Uterus (tissue), 2 donors: ENCODE measurements around the gene FAM221B.

ENCODE experiments used
- POLR2A ChIP-seq, 2 donors: fragments of 450-650 bp; IDR thresholded peaks; one replicate each; pipeline ENCODE4 v1.6.1; 2016; ENCODE audit warnings: antibody characterized with exemption in 2 of 2, mild to moderate bottlenecking in 1 of 2, moderate library complexity in 1 of 2
- TF ChIP-seq, protein P1 (sequence below), 4 experiments: fragments of 200-600 bp in 2 of 4; fragments of 450-650 bp in 2 of 4; sonication (generic) in 2 of 4; IDR thresholded peaks; one replicate each; pipeline ENCODE4 v1.5.1; 2016 to 2019; ENCODE audit warnings: antibody characterized with exemption in 4 of 4, mild to moderate bottlenecking in 2 of 4, moderate library complexity in 1 of 4

DNA sequence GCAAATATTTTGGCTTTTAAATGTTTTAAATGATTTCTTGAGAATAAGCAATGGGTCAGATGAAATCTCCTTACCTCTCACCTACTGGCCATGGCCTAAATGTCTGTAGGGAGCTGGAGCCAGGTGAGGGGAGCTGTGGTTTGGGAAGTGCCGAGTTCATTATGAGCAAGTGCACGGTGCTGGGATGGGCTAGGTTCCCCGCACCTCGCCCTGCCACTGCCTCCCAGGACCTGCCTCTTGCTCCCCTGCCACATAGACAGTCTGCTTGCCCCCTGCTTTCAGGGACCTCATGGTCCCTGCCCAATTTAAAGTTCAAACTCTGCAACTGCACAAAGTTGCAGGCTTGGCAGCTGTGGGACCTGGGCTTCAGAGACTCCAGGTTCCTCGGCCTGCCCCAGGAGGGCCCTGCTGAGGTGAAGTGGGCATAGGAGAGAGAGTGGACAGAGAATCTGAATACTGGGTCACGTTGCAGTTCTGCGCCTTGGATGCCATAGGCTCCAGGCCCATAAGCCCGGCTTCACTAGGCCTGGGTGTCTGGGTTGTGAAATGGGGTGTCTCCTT lies 36.2 kb upstream of the FAM221B start:
- TF ChIP-seq, protein P1, sequence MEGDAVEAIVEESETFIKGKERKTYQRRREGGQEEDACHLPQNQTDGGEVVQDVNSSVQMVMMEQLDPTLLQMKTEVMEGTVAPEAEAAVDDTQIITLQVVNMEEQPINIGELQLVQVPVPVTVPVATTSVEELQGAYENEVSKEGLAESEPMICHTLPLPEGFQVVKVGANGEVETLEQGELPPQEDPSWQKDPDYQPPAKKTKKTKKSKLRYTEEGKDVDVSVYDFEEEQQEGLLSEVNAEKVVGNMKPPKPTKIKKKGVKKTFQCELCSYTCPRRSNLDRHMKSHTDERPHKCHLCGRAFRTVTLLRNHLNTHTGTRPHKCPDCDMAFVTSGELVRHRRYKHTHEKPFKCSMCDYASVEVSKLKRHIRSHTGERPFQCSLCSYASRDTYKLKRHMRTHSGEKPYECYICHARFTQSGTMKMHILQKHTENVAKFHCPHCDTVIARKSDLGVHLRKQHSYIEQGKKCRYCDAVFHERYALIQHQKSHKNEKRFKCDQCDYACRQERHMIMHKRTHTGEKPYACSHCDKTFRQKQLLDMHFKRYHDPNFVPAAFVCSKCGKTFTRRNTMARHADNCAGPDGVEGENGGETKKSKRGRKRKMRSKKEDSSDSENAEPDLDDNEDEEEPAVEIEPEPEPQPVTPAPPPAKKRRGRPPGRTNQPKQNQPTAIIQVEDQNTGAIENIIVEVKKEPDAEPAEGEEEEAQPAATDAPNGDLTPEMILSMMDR (IDR thresholded peaks at IDR 0.05), result no peak
- TF ChIP-seq POLR2A (IDR thresholded peaks at IDR 0.05), result no peak
